ENCODE data around the gene RABGAP1L. TPM values are rescaled to one million over a fixed set of nuclear protein-coding genes. Genes with fewer than 3 reads are reported as not detected.

The RABGAP1L gene
- total and polyA plus RNA-seq, 10 of the 15 experiments (the other 5 are each of a cell fraction or from before 2014, with no cell fraction given) = 5.8 to 194 (median 113) TPM

- TF ChIP-seq E2F8 (IDR thresholded peaks at IDR 0.05; ENCODE audit: low read depth, partially characterized antibody) (no peak), FOXK2 (IDR thresholded peaks at IDR 0.05) (no peak), HDAC2 (IDR thresholded peaks at IDR 0.05) (no peak), ATF7 (IDR thresholded peaks at IDR 0.05; ENCODE audit: low read depth) (no peak), RBBP5 (conservative IDR thresholded peaks at IDR 0.05) (no peak), NBN (IDR thresholded peaks at IDR 0.05) (no peak), RELA (IDR thresholded peaks at IDR 0.05; ENCODE audit: borderline replicate concordance, partially characterized antibody) (no peak), NFIC (IDR thresholded peaks at IDR 0.05; ENCODE audit: low read depth, low read length) (peak; percentile 73; the same call in 1 of the 2 replicates), YBX1 (IDR thresholded peaks at IDR 0.05) (no peak), HCFC1 (IDR thresholded peaks at IDR 0.05; ENCODE audit: low read length) (no peak), ASH2L (IDR thresholded peaks at IDR 0.05; ENCODE audit: borderline replicate concordance, low read depth) (no peak), ZNF384 (IDR thresholded peaks at IDR 0.05; ENCODE audit: borderline replicate concordance, low read depth, low read length) (no peak), DPF2 (IDR thresholded peaks at IDR 0.05) (no peak), SP1 (IDR thresholded peaks at IDR 0.05; ENCODE audit: low read depth, low read length) (no peak), ETV6 (conservative IDR thresholded peaks at IDR 0.05 in 1 of 2, IDR thresholded peaks at IDR 0.05 in 1 of 2; ENCODE audit: borderline replicate concordance in 1 of 2, low read depth in 1 of 2) (no peak), YY1 (IDR thresholded peaks at IDR 0.05; ENCODE audit: low read depth, low read length) (no peak), JUND (IDR thresholded peaks at IDR 0.05; ENCODE audit: low read depth, low read length) (no peak), BCL11A (IDR thresholded peaks at IDR 0.05; ENCODE audit: low read depth, low read length) (no peak), SIX5 (IDR thresholded peaks at IDR 0.05; ENCODE audit: low read depth, low read length, severe bottlenecking) (no peak), NFYA (IDR thresholded peaks at IDR 0.05; ENCODE audit: borderline replicate concordance, low read depth, low read length) (no peak), ZBTB33 (IDR thresholded peaks at IDR 0.05) (no peak), NRF1 (conservative IDR thresholded peaks at IDR 0.05; ENCODE audit: low read depth, low read length) (no peak), BRCA1 (IDR thresholded peaks at IDR 0.05; ENCODE audit: low read depth, low read length) (no peak), KLF5 (IDR thresholded peaks at IDR 0.05; ENCODE audit: partially characterized antibody) (no peak)
- TF ChIP-seq, protein P1, sequence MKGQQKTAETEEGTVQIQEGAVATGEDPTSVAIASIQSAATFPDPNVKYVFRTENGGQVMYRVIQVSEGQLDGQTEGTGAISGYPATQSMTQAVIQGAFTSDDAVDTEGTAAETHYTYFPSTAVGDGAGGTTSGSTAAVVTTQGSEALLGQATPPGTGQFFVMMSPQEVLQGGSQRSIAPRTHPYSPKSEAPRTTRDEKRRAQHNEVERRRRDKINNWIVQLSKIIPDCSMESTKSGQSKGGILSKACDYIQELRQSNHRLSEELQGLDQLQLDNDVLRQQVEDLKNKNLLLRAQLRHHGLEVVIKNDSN (IDR thresholded peaks at IDR 0.05; ENCODE audit: borderline replicate concordance, extremely low read length, insufficient read depth, low read depth, low read length) = peak; percentile 7
- TF ChIP-seq, protein P2, sequence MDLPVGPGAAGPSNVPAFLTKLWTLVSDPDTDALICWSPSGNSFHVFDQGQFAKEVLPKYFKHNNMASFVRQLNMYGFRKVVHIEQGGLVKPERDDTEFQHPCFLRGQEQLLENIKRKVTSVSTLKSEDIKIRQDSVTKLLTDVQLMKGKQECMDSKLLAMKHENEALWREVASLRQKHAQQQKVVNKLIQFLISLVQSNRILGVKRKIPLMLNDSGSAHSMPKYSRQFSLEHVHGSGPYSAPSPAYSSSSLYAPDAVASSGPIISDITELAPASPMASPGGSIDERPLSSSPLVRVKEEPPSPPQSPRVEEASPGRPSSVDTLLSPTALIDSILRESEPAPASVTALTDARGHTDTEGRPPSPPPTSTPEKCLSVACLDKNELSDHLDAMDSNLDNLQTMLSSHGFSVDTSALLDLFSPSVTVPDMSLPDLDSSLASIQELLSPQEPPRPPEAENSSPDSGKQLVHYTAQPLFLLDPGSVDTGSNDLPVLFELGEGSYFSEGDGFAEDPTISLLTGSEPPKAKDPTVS (IDR thresholded peaks at IDR 0.05; ENCODE audit: low read depth, low read length) = no peak
Observed at GRCh38 chr1:174206148-174206836, 47.0 kb downstream of the RABGAP1L start (continued).

Measured in GM12878 (cell line).